ENCODE data around the gene CCL2.
"Not testable (repeated sequence)": the region's sequence is repeated elsewhere in the genome, so short reads cannot be mapped to it uniquely, and the experiment has no call there.

CCL2 gene

GRCh38 chr17:34254651-34255380 lies at the start of gene CCL2:
Gene CCL2 (plus strand): TSS chr17:34255285. CDS start chr17:34255350, 65 bp downstream.
- peak; percentile 54 for DNase-seq (ENCODE audit: low spot score)

GRCh38 chr17:34205401-34205800 lies 49.7 kb upstream of the CCL2 start:
- no peak for DNase-seq (ENCODE audit: low spot score)

- DNase-seq (ENCODE audit: low spot score): no peak
Observed at GRCh38 chr17:34206569-34206968, 48.5 kb upstream of the CCL2 start.

GRCh38 chr17:34207572-34207971 lies 47.5 kb upstream of the CCL2 start:
- DNase-seq (ENCODE audit: low spot score): no peak

GRCh38 chr17:34218748-34219147 lies 36.3 kb upstream of the CCL2 start:
- DNase-seq (ENCODE audit: low spot score): no peak

- DNase-seq (ENCODE audit: low spot score): no peak
Observed at GRCh38 chr17:34219405-34219804, 35.7 kb upstream of the CCL2 start.

- no peak for DNase-seq (ENCODE audit: low spot score)
Observed at GRCh38 chr17:34220045-34220751, 34.9 kb upstream of the CCL2 start.

GRCh38 chr17:34220752-34221395 lies 34.2 kb upstream of the CCL2 start:
- no peak for DNase-seq (ENCODE audit: low spot score)

GRCh38 chr17:34221411-34221810 lies 33.7 kb upstream of the CCL2 start:
- no peak for DNase-seq (ENCODE audit: low spot score)

GRCh38 chr17:34222722-34223497 lies 32.2 kb upstream of the CCL2 start:
- no peak for DNase-seq (ENCODE audit: low spot score)

- DNase-seq (ENCODE audit: low spot score): no peak
Observed at GRCh38 chr17:34225046-34225445, 30.0 kb upstream of the CCL2 start.

- DNase-seq (ENCODE audit: low spot score): no peak
Observed at GRCh38 chr17:34226011-34226743, 28.9 kb upstream of the CCL2 start.

- no peak for DNase-seq (ENCODE audit: low spot score)
Observed at GRCh38 chr17:34226744-34227034, 28.4 kb upstream of the CCL2 start.

- not testable (repeated sequence) for DNase-seq (ENCODE audit: low spot score)
Observed at GRCh38 chr17:34227293-34227692, 27.8 kb upstream of the CCL2 start.

GRCh38 chr17:34227707-34228106 lies 27.4 kb upstream of the CCL2 start:
- no peak for DNase-seq (ENCODE audit: low spot score)

- DNase-seq (ENCODE audit: low spot score): no peak
Observed at GRCh38 chr17:34228781-34229180, 26.3 kb upstream of the CCL2 start.

- no peak for DNase-seq (ENCODE audit: low spot score)
Observed at GRCh38 chr17:34230342-34230741, 24.7 kb upstream of the CCL2 start.

- DNase-seq (ENCODE audit: low spot score): no peak
Observed at GRCh38 chr17:34234616-34235015, 20.5 kb upstream of the CCL2 start.

GRCh38 chr17:34235389-34236028 lies 19.6 kb upstream of the CCL2 start:
- no peak for DNase-seq (ENCODE audit: low spot score)

GRCh38 chr17:34236281-34236892 lies 18.7 kb upstream of the CCL2 start:
- no peak for DNase-seq (ENCODE audit: low spot score)

- no peak for DNase-seq (ENCODE audit: low spot score)
Observed at GRCh38 chr17:34237458-34237857, 17.6 kb upstream of the CCL2 start.
